ENCODE results near the gene ZNF766. TPM values are rescaled to one million over a fixed set of nuclear protein-coding genes. Genes with fewer than 3 reads are reported as not detected.

The ZNF766 gene
- total and polyA plus RNA-seq, 9 of the 15 experiments (the other 6 are each of a cell fraction or from before 2014, with no cell fraction given), result 6.7 to 23.0 (median 11.2) TPM

- no peak for TF ChIP-seq HDGF (IDR thresholded peaks at IDR 0.05)
- peak; percentile 82 for TF ChIP-seq CXXC5 (CRISPR knock-in tag; IDR thresholded peaks at IDR 0.05)
- 0 out of 2 replicates have a peak, but pooled peaks have one; percentile 53 for TF ChIP-seq ZBTB9 (CRISPR knock-in tag; IDR thresholded peaks at IDR 0.05)
- peak; percentile 25 for TF ChIP-seq ASH1L (IDR thresholded peaks at IDR 0.05; ENCODE audit: borderline replicate concordance, low read depth, partially characterized antibody)
- TF ChIP-seq ZNF561 (CRISPR knock-in tag; conservative IDR thresholded peaks at IDR 0.05), result no peak
- no peak for TF ChIP-seq CBX2 (IDR thresholded peaks at IDR 0.05; ENCODE audit: insufficient read depth, low read length, poor library complexity, severe bottlenecking)
- TF ChIP-seq ZNF121 (CRISPR knock-in tag; conservative IDR thresholded peaks at IDR 0.05), result no peak
- TF ChIP-seq SMARCC2 (IDR thresholded peaks at IDR 0.05; ENCODE audit: low read depth), result no peak
- no peak for TF ChIP-seq ZNF140 (CRISPR knock-in tag; IDR thresholded peaks at IDR 0.05)
- TF ChIP-seq COPS2 (conservative IDR thresholded peaks at IDR 0.05), result no peak
- TF ChIP-seq E2F4 (CRISPR knock-in tag; IDR thresholded peaks at IDR 0.05; ENCODE audit: low read depth), result no peak; the same call in 1 of the 2 replicates
- no peak for TF ChIP-seq MCM2 (IDR thresholded peaks at IDR 0.05; ENCODE audit: low read depth)
- peak; percentile 93 for TF ChIP-seq BRD4 (IDR thresholded peaks at IDR 0.05)
- no peak for TF ChIP-seq ZNF217 (CRISPR knock-in tag; IDR thresholded peaks at IDR 0.05)
- no peak for TF ChIP-seq E4F1 (CRISPR knock-in tag; IDR thresholded peaks at IDR 0.05; ENCODE audit: borderline replicate concordance)
- TF ChIP-seq CREBBP (IDR thresholded peaks at IDR 0.05; ENCODE audit: low read depth, low read length), result no peak
- TF ChIP-seq FOXP4 (CRISPR knock-in tag; IDR thresholded peaks at IDR 0.05; ENCODE audit: borderline replicate concordance), result no peak
- peak; percentile 77 for TF ChIP-seq POLR2AphosphoS5 (IDR thresholded peaks at IDR 0.05; ENCODE audit: control insufficient read depth, insufficient read depth, low read depth, low read length)
Observed at GRCh38 chr19:52269338-52270261, at the start of gene ZNF766 (continued).
